Heart left ventricle (tissue), 13 donors: ENCODE measurements around the gene ADGRB2.

Experiments
- CTCF ChIP-seq, 12 donors: fragments of 200-600 bp; sonication (generic) in 4 of 12; IDR thresholded peaks; one replicate each; pipeline versions ENCODE4 v1.5.0 to v1.8.0; 2018 to 2022; ENCODE audit warnings: antibody characterized with exemption in 12 of 12, mild to moderate bottlenecking in 5 of 12
- POLR2A ChIP-seq, 2 donors: fragments of 450-650 bp; IDR thresholded peaks; one replicate each; pipeline ENCODE4 v1.6.1; 2017; ENCODE audit warnings: antibody characterized with exemption in 2 of 2, mild to moderate bottlenecking in 2 of 2, moderate library complexity in 2 of 2
- donor health status: ischemic (EF 13 %, LVEDD 7.1; RV severe dilation, severe dysfunction).
- donor health status: DM: no; HTN: yes; CAD: no.
- donor health status: DM: no; HTN: no; CAD: no.
- donor health status: ischemic (EF 25% LVEDD 6.9; RV normal size, moderate dysfunction).
- donor health status: ischemic (EF 25% LVEDD 5.7; RV mildly dilated, moderate dysfunction).
- donor health status: ischemic (EF 35%, LVEDD 5.7; RV mildly dilated, moderate dysfunction).
- donor health status: nonischemic (EF 11% LVEDD 7.7; RV severe dilation, severe dysfunction).
- donor health status: DM: yes; HTN: yes; CAD: no.
- donor health status: PGD.
- donor health status: ischemic (EF 29% LVEDD 5.4; RV normal size, mild dysfunction).
- donor health status: nonischemic (EF 23%, LVEDD 6.1; RV moderate dilation, normal function).

- TF ChIP-seq CTCF (IDR thresholded peaks at IDR 0.05) (no peak), POLR2A (IDR thresholded peaks at IDR 0.05) (no peak)
These were observed 40.0 kb upstream of the ADGRB2 start for GRCh38 chr1:31804098-31804497.
